GM12878 (cell line): ENCODE data around the gene C2orf92. TPM values are rescaled to one million over a fixed set of nuclear protein-coding genes. Genes with fewer than 3 reads are reported as not detected.

Experiments
- ATAC-seq: fragments of 200-7000 bp; cut with Tn5 transposase; 3 replicates; pipeline ENCODE4 v1.9.1; 2020; ENCODE audit warnings: mild to moderate bottlenecking, moderate library complexity
- BruUV-seq: library from RNA; stranded (reverse); fragments of 400-500 nt; replicated peaks from 2 replicates; lab custom pipeline; 2021; lab: Mats Ljungman, UMichigan
- CTCF ChIA-PET: fragments of 300-600 bp; sonication (Branson Sonifier 250); formaldehyde crosslinking; extraction: SDS; loops from one replicate; lab custom pipeline; 2021; ENCODE audit warnings: inconsistent platforms; lab: Yijun Ruan, JAX
- POLR2A ChIA-PET: fragments of 350-600 bp; formaldehyde crosslinking; extraction: SDS; loops from one replicate; lab custom pipeline; 2021; ENCODE audit warnings: inconsistent platforms; lab: Charles Lee
- RAD21 ChIA-PET: fragments of 300-600 bp; sonication (Branson Sonifier 250); formaldehyde crosslinking; loops from one replicate; lab custom pipeline; 2023; ENCODE audit warnings: antibody characterized with exemption; ENCODE audit not compliant: unreplicated experiment; lab: Charles Lee
- SMC1A ChIA-PET: fragments of 300-600 bp; sonication (Branson Sonifier 250); formaldehyde crosslinking; loops from one replicate; lab custom pipeline; 2023; ENCODE audit not compliant: unreplicated experiment, uncharacterized antibody; lab: Charles Lee
- DNase-seq: peaks from one replicate; pipeline ENCODE4 v3.0.0-alpha.2; 2011; ENCODE audit warnings: low read depth, low spot score
- FAIRE-seq: peaks from 3 replicates; lab custom pipeline; 2011; peaks lifted over from hg19 to GRCh38; lab: Jason Lieb, UNC
- H2AFZ ChIP-seq: 2 replicates; pipeline ENCODE4 v1.6.0; 2011; ENCODE audit warnings: low read depth, low read length, control low read depth; ENCODE audit not compliant: control insufficient read depth
- H3K27ac ChIP-seq: 2 replicates; pipeline ENCODE4 v1.5.1; 2011; ENCODE audit warnings: control low read depth; ENCODE audit not compliant: control insufficient read depth, insufficient read depth
- H3K27me3 ChIP-seq, 2 experiments: replicated peaks in 1 of 2; 2 replicates each; pipeline versions ENCODE4 v1.6.0 to v1.6.1; 2011; ENCODE audit warnings: low read length in 1 of 2; ENCODE audit not compliant: control insufficient read depth in 2 of 2, insufficient read depth in 2 of 2
- H3K36me3 ChIP-seq, 2 experiments: 2 replicates each; pipeline ENCODE4 v1.5.1; 2011; ENCODE audit warnings: low read length in 1 of 2; ENCODE audit not compliant: control insufficient read depth in 2 of 2, insufficient read depth in 2 of 2
- H3K4me1 ChIP-seq: 2 replicates; pipeline ENCODE4 v1.6.1; 2011; ENCODE audit warnings: mild to moderate bottlenecking, low read length, moderate library complexity, mixed read lengths; ENCODE audit not compliant: control insufficient read depth, insufficient read depth
- H3K4me2 ChIP-seq: 2 replicates; pipeline ENCODE4 v1.6.0; 2011; ENCODE audit warnings: control low read depth; ENCODE audit not compliant: control insufficient read depth, insufficient read depth
- H3K4me3 ChIP-seq: fragments of 200-600 bp; sonication (generic); 2 replicates; pipeline ENCODE4 v1.5.1; 2016
- H3K79me2 ChIP-seq: 2 replicates; pipeline ENCODE4 v1.6.0; 2011; ENCODE audit warnings: low read length; ENCODE audit not compliant: control insufficient read depth, insufficient read depth
- H3K9ac ChIP-seq: 2 replicates; pipeline ENCODE4 v1.8.0; 2011; ENCODE audit warnings: low read length, control low read depth, mixed read lengths; ENCODE audit not compliant: control insufficient read depth, insufficient read depth
- H3K9me3 ChIP-seq: replicated peaks from 3 replicates; pipeline ENCODE4 v1.5.1; 2011; ENCODE audit warnings: mild to moderate bottlenecking, low read length; ENCODE audit not compliant: control insufficient read depth, insufficient read depth
- H4K20me1 ChIP-seq: 2 replicates; pipeline ENCODE4 v1.6.0; 2011; ENCODE audit not compliant: control insufficient read depth, insufficient read depth
- BCLAF1 ChIP-seq: fragments of 450-650 bp; IDR thresholded peaks from 2 replicates; pipeline ENCODE4 v1.6.1; 2017; ENCODE audit warnings: antibody characterized with exemption, mild to moderate bottlenecking, moderate library complexity
- BMI1 ChIP-seq: fragments of 450-650 bp; IDR thresholded peaks from 2 replicates; pipeline ENCODE4 v1.6.1; 2016; ENCODE audit warnings: mild to moderate bottlenecking, moderate library complexity, borderline replicate concordance
- CBFB ChIP-seq: IDR thresholded peaks from 2 replicates; pipeline ENCODE4 v1.6.1; 2016; ENCODE audit warnings: antibody characterized with exemption, low read depth
- ESRRA ChIP-seq: IDR thresholded peaks from 2 replicates; pipeline ENCODE4 v1.6.1; 2012; ENCODE audit warnings: mild to moderate bottlenecking, low read length, improper control_type of control experiment
- FOXM1 ChIP-seq: IDR thresholded peaks from 2 replicates; pipeline ENCODE4 v1.6.1; 2012; ENCODE audit warnings: low read depth, mild to moderate bottlenecking, inconsistent platforms, low read length, moderate library complexity
- LARP7 ChIP-seq: fragments of 450-650 bp; IDR thresholded peaks from 2 replicates; pipeline ENCODE4 v1.6.1; 2017; ENCODE audit warnings: mild to moderate bottlenecking
- NKRF ChIP-seq: fragments of 450-650 bp; conservative IDR thresholded peaks from 2 replicates; pipeline ENCODE4 v1.6.1; 2017; ENCODE audit warnings: mild to moderate bottlenecking, moderate library complexity
- RAD21 ChIP-seq: IDR thresholded peaks from 2 replicates; pipeline ENCODE4 v1.6.1; 2011; ENCODE audit warnings: mild to moderate bottlenecking, low read depth, low read length, moderate library complexity; ENCODE audit not compliant: insufficient read depth
- RAD51 ChIP-seq: fragments of 450-650 bp; IDR thresholded peaks from 2 replicates; pipeline ENCODE4 v1.6.1; 2016; ENCODE audit warnings: moderate library complexity, mild to moderate bottlenecking, inconsistent platforms
- RCOR1 ChIP-seq: conservative IDR thresholded peaks from 2 replicates; pipeline ENCODE4 v1.6.1; 2012; ENCODE audit warnings: low read depth, low read length, improper control_type of control experiment
- SMARCA5 ChIP-seq: fragments of 450-650 bp; IDR thresholded peaks from 2 replicates; pipeline ENCODE4 v1.6.1; 2017; ENCODE audit warnings: mild to moderate bottlenecking
- SPI1 ChIP-seq: IDR thresholded peaks from 2 replicates; pipeline ENCODE4 v1.6.1; 2011; ENCODE audit warnings: low read depth, mild to moderate bottlenecking, low read length, moderate library complexity, borderline replicate concordance; ENCODE audit not compliant: insufficient read depth
- STAT3 ChIP-seq: IDR thresholded peaks from 2 replicates; pipeline ENCODE4 v1.6.1; 2011; ENCODE audit warnings: low read depth, low read length, improper control_type of control experiment
- TCF3 ChIP-seq: IDR thresholded peaks from 2 replicates; pipeline ENCODE4 v1.6.1; 2012; ENCODE audit warnings: low read depth, mild to moderate bottlenecking, low read length, borderline replicate concordance; ENCODE audit not compliant: insufficient read depth
- WRNIP1 ChIP-seq: IDR thresholded peaks from 2 replicates; pipeline ENCODE4 v1.6.1; 2011; ENCODE audit warnings: low read depth, low read length, improper control_type of control experiment, borderline replicate concordance
- ZZZ3 ChIP-seq: IDR thresholded peaks from 2 replicates; pipeline ENCODE4 v1.6.1; 2011; ENCODE audit warnings: low read depth; ENCODE audit not compliant: control insufficient read depth, insufficient read length
- WGBS: methylation state at CpG from one replicate; pipeline ENCODE4 v1.1.6; 2016; ENCODE audit warnings: low lambda C conversion rate; ENCODE audit not compliant: insufficient replicate concordance, insufficient coverage; ENCODE audit errors: missing lambda C conversion rate; 5-methylcytosine and 5-hydroxymethylcytosine counted together
- in situ Hi-C: fragments of 300-500 bp; cut with MboI; formaldehyde crosslinking; loops from 9 replicates; pipeline ENCODE4 v1.14.3; 2018; ENCODE audit warnings: mixed read lengths
- intact Hi-C: fragments of 100-400 bp; cut with micrococcal nuclease; formaldehyde crosslinking; loops from one replicate; pipeline ENCODE4 v1.14.2; 2022; ENCODE audit not compliant: unreplicated experiment
- polyA plus RNA-seq, 11 experiments: library from polyadenylated mRNA; depleted of rRNA in 4 of 11; unstranded in 6 of 11; stranded (reverse) in 5 of 11; fragments of >200 nt; fragmentation: Nextera tagmentation in 4 of 11; fragmentation: Illumina TruSeq in 1 of 11; extraction: Ambion mirVana in 4 of 11; extraction: Trizol in 1 of 11; gene quantifications; 1 replicate in 1 of 11; 2 replicates in 10 of 11; pipeline versions ENCODE4 v1.2.1 to v1.2.3, GENCODE V29; 2011 to 2016; ENCODE audit warnings: inconsistent platforms in 2 of 11, missing spikeins in 2 of 11, low read depth in 1 of 11
- total RNA-seq, 4 experiments: library from RNA; depleted of rRNA in 3 of 4; stranded (reverse); fragments of >200 nt in 3 of 4; fragmentation: Illumina TruSeq in 1 of 4; extraction: Trizol in 1 of 4; gene quantifications; 2 replicates each; pipeline versions ENCODE4 v1.2.1 to v1.2.3, GENCODE V29; 2013 to 2021

Gene C2orf92
- total and polyA plus RNA-seq, 10 of the 15 experiments (the other 5 are each of a cell fraction or from before 2014, with no cell fraction given) = 0.40 to 10.1 (median 3.7) TPM

DNA sequence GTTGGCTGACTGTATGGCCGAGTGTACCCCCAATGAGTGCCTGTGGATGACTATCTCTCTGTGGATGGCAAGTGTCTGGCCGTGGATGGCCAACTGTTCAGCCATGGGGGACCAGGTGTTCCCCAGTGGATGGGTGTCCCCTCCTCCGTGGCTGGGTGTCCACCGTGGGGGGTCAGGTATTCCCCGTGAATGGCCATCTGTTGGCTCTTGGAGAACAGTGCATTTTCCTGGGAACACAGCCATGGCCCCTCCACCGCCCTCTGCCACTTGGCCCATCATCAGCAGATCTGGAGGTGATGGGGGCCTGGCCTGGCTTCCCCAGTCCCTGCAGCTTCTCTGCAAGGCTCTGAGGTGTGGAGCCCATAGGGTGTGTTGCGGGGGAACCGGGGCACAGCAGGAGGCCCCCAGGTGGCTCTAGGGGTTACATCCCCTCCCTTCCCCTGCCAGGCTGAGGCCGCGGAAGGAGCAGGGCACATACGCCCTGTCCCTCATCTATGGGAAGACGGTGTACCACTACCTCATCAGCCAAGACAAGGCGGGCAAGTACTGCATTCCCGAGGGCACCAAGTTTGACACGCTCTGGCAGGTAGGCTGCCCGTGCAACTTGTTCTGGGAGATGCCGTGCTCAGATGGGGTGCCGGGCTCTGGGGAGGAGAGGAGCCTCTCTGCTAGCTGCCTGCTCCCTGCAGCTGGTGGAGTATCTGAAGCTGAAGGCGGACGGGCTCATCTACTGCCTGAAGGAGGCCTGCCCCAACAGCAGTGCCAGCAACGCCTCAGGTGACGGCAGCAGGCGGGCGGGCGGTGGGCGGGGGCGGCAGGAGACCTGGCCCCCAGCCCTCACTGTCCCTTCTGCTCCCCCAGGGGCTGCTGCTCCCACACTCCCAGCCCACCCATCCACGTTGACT, 63.2 kb downstream of the C2orf92 start (continued):
- TF ChIP-seq LARP7 = no peak
- TF ChIP-seq RCOR1 = no peak

DNA sequence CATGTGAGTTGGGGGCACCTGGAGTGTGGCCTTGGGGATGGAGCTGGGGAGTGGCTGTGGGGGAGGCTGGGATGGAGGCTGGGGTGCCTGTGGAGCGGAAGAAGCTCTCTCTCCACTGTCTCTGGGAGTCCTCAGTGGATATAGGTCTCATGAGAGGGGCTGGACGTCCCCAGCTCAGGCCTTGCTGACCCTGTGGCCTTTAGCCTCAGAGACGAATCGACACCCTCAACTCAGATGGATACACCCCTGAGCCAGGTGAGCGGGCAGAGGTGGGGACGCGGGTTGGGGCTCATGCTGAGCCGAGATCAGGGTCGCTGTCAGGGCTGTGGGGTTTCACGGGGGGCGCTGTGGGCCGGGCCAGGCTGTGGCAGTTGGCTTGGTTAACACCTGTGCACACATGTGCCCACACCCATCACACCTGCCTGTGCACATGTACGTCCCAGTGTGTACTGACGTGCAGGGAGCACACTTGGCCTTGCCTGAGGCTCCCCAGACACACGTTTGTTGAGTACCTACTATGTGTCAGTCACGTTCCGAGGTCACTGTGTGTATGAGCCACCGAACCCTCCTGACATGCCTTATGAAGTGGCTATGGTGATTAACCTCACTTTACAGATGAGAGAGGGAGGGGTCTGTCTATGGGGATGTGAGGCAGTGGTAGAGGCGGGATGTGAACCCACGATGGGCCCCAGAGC, 64.0 kb downstream of the C2orf92 start:
- 55% methylated on average over 20 of the region's 20 CpGs for WGBS
- ATAC-seq (no peak), FAIRE-seq (no peak), DNase-seq (no peak)
- no peaks in the 10 kb centered on the region for H3K36me3 ChIP-seq
- ChIA-PET CTCF (no interaction called here), POLR2A (no interaction called here), SMC1A (no interaction called here), RAD21 (no interaction called here)
- no peaks in the 10 kb centered on the region for H3K4me1 ChIP-seq
- H2AFZ ChIP-seq = no peak overlapping the region
- no TSS peak for BruUV-seq
- H3K4me3 ChIP-seq = no peak overlapping the region
- no peak overlapping the region for H3K4me2 ChIP-seq
- H3K27ac ChIP-seq = no peak overlapping the region
- H4K20me1 ChIP-seq = no peaks in the 10 kb centered on the region
- in situ Hi-C loops (loop anchor here (10.0 kb wide), 2 partner anchors 651 to 1669 kb away; no protein-coding TSS in a partner anchor), intact Hi-C loops (no loop called here)
- H3K79me2 ChIP-seq = no peaks in the 10 kb centered on the region
- no peak overlapping the region for H3K9ac ChIP-seq
- H3K27me3 ChIP-seq = no peaks in the 10 kb centered on the region
- peaks cover 2% of the 10 kb centered on the region; the same call in 1 of the 3 replicates for H3K9me3 ChIP-seq
- TF ChIP-seq FOXM1 = no peak
- TF ChIP-seq SMARCA5 = no peak
- TF ChIP-seq STAT3 = no peak
- TF ChIP-seq NKRF = no peak
- no peak for TF ChIP-seq WRNIP1
- no peak for TF ChIP-seq RAD21
- TF ChIP-seq ESRRA = no peak
- TF ChIP-seq CBFB = no peak
- no peak for TF ChIP-seq BMI1
- TF ChIP-seq TCF3 = no peak
- no peak for TF ChIP-seq RAD51
- no peak for TF ChIP-seq SPI1
- TF ChIP-seq BCLAF1 = no peak
- TF ChIP-seq ZZZ3 = no peak
